Stimulated activated CD4-positive, alpha-beta T cell treated with anti-CD3 and anti-CD28 coated beads, Interleukin-15, amount 100 ng/mL, for 48 hours (primary cell): Measurements from ENCODE around the gene C20orf204.
"Not testable (repeated sequence)": the region's sequence is repeated elsewhere in the genome, so short reads cannot be mapped to it uniquely, and the experiment has no call there.

Source experiments
- DNase-seq, 2 donors: peaks; one replicate each; pipeline ENCODE4 v3.0.0-alpha.2; 2020; ENCODE audit warnings: low read depth in 2 of 2

The C20orf204 gene, protein sequence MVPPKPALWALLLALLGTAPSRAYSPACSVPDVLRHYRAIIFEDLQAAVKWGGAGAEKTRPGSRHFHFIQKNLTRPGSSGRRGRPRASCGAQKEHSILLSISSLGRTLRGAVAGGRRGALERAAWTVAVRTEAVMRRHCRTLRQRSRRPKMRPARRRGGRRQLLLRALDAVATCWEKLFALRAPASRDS

DNA sequence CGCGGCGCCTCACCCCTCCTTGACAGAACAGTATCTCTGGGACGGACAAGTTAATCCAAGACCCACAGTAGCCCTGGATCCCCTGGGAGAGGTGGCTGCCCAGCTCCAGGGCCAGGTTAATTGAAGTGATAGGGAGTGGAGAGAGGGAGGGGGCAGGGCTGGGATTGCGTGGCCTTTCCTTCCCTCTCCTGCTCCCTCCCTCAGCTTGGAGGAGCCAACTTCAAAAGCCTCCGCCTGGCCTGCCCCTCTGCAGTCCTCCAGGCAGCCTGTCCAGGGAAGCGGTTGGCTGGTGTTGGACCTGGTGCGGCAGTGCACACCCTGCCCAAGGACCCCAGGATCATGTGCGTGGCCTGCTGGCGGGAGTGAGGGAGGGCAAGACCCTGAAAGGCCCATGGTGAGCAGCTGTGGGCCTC is at the start of gene C20orf204:
C20orf204 (plus strand) TSS at position 250 of the 413 bp plus-strand sequence; CDS start at position 392, 142 bp downstream.
- DNase-seq: no peak

DNA sequence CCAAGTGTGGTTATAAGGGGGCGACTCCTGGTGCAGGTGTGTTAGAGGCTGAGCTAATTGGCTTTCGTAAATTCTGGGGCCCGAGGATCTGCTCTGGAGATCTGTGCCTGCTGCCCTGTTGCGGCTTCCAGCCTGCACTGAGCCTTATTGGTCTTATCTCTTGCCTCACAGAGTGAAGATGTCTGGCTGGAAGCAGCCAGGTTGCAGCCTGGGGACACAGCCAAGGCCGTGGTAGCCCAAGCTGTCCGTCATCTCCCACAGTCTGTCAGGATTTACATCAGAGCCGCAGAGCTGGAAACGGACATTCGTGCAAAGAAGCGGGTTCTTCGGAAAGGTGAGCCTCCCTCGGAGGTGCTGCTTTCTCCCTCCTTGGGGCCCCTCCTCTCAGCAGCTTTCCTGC is 35.1 kb upstream of the C20orf204 start:
- no peak for DNase-seq

DNA sequence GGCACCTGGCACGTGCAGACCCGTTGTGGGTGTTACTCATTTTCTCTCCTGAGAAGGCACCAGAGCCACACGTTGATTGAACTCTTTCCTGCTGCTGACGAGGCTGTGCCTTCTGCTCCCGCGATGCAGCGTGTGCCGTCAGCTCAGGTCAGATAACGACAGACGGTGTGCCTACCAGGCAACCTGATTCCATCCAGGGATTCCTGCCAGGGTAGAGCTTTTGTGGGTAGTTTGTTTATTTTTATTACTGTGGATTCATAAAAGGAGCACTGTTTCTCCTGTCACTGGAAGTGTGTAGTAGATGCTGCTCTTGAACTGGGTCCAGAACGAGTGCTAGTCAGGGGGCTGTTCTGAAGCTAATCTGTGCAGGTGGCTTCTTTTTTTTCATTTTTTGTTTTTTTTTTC is 34.4 kb upstream of the C20orf204 start:
- no peak for DNase-seq

DNA sequence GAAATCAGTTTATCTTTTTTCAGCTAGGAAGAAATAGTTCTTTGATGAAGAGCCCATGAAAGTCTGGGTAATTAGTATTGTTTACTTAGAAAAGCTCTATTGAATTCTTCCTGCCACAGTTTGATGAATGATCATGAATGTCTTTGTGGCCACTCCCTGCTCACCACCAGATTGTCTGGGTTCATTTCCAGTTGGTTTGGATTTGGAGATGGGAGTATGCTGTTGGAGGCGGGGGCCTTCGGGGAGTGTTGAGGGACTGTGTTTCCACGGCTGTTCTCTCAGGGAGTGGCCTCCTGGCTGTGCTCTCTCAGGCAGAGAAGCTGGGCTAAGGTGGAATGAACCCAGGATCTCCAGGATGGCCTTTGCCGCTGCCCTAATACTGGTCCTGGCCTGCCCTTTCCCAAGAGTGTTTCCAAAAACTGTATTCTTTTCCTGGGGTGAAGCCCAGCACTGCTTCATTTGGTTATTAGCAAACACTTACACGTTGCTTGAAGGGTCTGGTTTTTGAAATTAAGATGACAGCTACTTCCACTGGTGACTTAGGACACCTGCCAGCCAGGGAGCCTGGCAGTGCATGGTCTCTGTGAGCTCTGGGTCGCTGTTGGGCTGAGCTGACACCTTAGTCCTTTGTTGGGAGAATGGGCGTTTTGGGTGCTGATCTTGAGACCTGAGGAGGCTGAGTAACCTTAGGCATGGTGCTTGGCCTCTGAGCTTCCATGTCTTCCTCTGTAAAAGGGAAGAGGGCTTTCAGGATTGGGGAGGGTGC is 31.8 kb upstream of the C20orf204 start:
- DNase-seq: no peak

DNA sequence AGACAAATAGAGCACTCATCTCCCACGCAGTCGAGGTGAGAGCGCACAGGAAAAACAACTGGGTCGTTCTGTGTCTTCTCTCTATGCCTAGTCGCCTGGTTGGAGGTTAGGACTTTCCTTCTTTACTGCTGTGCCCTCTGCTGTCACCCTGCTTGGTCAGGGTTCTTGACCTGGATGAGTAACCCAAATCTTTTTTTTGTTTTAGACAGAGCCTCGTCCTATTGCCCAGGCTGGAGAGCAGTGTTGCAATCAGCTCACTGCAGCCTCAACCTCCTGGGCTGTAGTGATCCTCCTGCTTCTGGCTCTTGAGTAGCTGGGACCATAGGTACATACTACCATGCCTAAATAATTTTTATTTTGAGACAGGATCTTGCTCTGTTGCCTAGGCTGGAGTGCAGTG is 30.6 kb upstream of the C20orf204 start:
- no peak for DNase-seq

DNA sequence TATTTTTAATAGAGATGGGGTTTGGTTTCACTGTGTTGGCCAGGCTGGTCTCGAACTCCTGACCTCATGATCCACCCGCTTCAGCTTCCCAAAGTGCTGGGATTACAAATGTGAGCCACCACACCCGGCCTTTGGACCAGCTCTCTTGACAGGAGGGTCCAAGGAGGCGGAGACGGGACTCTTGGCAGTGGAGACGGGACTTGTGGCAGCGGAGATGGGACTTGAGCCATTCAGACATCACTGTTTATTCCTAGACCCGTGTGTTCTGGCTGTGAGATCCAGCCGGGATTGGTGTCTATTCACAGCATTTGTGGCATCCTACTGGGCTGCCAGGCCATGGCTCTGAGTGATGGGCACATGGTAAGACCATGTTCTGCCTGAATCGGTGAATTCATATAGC is 29.5 kb upstream of the C20orf204 start:
- DNase-seq: no peak

DNA sequence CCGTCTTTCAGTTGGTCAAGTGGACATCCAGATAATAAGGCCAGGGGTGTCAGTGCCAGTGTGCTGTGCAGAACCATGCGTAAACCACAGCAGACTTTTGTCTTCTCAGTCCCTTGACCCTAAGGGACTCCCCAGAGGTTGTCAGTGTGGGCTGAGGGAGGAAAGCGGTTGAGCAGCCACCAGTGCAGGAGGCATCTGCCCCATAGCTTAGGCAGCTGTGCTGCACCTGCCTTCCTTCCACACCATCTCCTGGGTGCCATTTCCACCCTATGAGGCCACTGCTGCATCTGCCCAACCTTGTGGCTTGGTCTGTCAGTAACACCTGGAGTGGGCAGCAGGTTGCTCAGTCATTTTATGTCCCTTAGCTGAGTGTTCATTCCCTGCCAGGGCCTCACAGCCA is 29.1 kb upstream of the C20orf204 start:
- no peak for DNase-seq

DNA sequence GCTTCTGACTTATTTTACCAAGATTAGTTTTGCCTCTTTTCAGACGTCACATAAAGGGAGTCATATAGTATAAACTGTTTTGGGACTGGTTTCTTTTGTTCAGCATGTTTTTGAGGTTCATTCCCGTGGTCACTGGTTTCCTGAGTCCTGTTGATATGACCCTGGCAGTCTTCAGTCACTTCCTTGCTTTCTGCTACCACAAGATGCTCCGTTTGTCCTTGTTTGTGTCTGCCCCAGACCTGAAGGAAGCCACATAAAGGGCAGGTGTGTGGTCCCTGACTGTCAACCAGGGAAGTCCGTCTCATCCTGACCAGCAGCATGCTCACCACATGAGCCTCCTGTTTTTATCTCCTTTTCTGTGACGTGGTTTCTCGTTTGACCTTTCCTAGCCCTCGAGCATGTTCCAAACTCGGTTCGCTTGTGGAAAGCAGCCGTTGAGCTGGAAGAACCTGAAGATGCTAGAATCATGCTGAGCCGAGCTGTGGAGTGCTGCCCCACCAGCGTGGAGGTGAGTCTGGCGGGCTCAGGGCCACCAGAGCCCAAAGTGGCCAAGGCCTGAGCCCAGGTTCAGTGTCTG is 26.1 kb upstream of the C20orf204 start:
- no peak for DNase-seq

DNA sequence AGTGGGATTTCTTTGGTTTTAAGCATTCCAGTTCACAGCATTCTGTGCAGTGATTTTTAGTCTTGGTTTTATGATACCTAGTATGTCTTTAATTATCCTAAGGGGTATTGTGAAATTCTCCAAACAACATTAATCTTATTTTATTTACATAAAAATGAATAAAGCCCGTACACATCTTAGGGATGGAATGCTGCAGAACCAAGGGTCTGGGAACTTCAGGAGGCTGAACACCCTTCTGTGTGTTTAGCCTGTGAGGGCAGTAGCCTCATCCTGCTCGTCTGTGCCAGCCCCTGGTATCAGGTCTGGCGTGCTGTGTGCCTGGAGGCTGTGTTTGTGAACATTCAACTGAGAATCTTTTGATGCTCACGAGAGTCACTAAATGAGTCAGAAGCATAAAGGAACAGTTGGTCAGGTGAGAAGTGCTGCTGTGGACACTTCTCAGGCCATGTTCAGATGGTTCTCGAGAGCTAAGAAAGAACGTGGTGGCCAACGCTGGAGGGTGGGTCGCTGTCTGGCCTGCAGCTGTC is 25.2 kb upstream of the C20orf204 start:
- DNase-seq: no peak

DNA sequence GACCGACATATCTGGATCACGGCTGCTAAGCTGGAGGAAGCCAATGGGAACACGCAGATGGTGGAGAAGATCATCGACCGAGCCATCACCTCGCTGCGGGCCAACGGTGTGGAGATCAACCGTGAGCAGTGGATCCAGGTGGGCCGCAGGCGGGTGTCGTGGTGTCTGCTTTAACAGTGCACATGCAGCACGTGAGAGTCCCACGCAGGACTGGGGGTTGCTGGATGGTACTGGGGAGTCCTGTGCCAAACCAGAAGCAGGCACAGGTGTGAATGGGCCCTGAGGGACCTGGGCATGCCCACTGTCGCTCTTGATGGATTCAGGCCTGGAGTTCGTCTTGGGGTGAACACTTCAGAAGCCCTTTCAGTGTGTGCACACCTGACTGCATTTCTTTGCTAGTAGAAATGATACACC is 24.6 kb upstream of the C20orf204 start:
- no peak for DNase-seq

DNA sequence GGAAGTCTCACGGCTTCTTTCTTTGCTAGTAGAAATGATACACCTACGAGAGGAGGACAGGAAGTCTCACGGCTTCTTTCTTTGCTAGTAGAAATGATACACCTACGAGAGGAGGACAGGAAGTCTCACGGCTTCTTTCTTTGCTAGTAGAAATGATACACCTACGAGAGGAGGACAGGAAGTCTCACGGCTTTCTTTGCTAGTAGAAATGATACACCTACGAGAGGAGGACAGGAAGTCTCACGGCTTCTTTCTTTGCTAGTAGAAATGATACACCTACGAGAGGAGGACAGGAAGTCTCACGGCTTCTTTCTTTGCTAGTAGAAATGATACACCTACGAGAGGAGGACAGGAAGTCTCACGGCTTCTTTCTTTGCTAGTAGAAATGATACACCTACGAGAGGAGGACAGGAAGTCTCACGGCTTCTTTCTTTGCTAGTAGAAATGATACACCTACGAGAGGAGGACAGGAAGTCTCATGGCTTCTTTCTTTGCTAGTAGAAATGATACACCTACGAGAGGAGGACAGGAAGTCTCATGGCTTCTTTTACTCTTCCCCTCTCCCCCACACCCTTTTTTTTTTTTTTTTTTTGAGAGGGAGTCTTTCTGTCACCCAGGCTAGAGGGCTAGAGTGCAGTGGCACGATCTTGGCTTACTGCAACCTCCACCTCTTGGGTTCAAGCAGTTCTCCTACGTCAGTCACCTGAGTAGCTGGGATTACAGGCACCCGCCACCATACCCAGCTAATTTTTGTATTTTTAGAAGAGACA is 23.4 kb upstream of the C20orf204 start:
- DNase-seq: not testable (repeated sequence)

DNA sequence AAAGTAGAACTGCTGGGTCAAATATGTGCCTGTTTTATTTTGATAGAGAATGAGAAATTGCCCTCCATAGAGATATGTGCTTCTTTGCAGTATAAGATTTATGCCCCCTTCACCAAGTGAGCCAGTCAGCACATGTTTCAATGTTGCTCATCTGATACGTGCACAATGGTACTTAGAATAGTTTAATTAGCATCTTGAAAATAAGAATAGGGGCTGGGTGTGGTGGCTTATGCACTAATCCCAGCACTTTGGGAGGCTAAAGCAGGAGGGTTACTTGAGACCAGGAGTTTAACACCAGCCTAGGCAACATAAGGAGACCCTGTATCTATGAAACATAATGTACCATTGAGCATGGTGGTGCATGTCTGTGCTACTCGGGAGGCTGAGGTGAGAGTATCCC is 20.3 kb upstream of the C20orf204 start:
- DNase-seq: no peak

DNA sequence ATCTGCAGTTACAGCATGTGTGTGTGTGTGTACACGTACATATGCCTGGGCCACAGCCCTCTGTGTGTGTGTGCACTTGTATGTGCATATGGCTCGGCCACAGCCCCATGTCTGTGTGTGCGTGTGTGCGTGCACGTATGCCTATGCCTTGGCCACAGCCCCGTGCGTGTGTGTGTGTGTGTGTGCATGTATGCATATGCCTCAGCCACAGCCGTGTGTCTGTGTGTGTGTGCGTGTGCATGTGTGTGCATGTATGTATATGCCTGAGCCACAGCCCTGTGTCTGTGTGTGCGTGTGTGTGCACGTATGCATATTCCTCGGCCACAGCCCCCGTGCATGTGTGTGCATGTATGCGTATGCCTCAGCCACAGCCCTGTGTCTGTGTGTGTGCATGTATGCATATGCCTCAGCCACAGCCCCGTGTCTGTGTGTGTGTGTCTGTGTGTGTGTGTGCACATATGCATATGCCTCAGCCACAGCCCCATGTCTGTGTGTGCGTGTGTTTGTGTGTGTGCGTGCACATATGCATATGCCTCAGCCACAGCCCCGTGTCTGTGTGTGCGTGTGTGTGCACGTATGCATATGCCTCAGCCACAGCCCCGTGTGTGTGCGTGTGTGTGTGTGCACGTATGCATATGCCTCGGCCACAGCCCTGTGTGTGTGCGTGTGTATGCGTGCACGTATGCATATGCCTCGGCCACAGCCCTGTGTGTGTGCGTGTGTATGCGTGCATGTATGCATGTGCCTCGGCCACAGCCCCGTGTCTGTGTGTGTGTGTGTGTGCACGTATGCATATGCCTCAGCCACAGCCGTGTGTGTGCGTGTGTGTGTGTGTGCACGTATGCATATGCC is 14.6 kb upstream of the C20orf204 start:
- DNase-seq: no peak

DNA sequence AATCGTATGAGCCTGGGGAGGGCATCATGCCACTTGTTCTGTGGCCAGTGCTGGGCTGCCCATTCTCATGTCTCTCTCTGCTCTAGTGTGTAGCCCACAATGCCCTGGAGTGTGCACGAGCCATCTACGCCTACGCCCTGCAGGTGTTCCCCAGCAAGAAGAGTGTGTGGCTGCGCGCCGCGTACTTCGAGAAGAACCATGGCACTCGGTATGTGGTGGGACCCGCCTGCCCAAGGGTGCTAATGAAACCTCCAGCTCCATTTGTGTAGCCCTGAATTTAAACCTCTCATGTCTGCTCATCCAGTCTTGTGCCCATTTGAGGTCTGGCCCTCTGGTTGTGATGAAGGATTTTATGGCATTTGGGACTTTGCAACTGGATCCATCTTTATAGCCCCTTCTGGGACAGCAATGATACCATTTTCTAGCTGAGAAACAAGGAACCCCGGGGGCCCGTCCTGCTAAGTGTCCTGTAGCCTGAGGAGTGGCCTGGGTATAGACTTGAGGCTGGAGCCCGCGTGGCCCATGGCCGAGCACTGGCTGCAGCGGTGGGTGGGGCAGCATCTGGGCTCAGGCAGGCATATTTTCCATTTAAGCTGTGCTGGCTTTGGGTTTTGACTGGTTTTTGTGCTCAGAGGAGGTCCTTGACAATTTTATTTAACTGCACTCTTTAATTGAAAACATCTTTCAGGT is 13.2 kb upstream of the C20orf204 start:
- no peak for DNase-seq

DNA sequence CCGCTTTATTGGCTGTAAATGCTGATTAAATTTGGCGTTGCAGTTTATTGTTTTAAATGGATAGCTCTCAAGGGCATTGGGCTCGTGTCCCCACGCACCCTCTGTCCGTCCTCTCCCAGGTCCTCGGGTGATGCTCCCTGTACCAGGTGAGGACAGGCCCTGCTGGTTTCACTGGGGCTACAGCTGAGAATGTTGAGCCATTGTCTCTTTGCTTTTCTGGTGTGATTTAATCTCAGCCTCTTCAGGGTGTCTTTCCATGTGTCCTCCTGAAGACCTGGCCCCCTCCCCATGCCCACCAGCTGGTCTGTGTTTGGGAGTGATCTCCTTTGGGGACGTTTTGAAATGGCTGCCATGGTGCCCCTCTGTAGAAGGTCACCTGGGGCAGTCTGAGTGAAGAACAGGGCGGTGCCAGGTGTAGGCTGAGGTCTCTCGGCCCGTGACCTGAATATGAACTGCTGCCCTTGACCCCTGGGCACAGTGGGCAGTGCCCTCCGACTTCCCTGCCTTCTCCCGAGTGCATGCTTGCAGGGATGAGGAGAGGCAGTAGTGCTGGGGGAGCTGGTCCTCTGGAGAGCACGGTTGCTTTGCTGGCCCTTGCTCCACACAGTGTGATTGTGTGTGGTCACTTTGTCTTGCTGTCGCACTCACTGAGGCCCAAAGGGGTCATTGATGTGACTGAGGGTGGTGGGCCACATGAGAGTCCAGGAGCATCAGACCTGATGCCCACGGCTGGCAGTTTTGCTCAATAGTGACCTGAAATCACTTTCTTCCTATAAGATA is 12.4 kb upstream of the C20orf204 start:
- DNase-seq: no peak

DNA sequence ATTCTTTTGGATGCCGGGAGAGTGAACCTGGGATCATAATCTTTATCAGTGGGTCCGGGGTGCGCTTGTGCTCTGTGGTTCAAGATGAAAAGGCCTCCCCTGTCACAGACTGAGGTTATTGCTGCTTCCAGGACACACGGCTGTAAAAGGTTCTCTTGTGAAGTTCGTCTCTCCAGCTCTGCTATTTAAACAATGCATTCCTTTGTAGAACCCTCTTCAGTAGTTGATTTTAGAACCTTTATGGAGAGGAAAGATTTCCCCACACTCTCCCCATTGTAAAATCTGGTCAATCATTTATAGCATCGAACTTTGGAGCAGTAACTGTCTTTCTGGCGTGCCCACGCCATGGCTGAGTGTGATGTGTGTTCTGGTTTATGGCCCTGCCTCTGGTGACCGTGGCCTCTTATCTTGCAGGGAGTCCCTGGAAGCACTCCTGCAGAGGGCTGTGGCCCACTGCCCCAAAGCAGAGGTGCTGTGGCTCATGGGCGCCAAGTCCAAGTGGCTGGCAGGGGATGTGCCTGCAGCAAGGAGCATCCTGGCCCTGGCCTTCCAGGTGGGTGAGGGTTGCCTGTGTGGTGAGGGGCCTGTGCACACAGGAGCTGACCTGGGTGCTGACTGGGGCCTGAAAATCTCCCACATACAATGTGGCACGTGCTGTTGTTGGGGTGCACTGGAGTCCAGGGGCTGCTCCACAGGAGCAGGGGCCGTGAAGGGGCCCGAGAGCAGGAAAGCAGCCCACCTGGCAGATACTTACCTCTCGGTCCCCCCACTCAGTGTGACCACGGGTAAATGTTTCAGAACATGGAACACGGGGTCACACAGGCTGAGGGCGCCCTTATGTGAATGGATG is 11.6 kb upstream of the C20orf204 start:
- DNase-seq: no peak

DNA sequence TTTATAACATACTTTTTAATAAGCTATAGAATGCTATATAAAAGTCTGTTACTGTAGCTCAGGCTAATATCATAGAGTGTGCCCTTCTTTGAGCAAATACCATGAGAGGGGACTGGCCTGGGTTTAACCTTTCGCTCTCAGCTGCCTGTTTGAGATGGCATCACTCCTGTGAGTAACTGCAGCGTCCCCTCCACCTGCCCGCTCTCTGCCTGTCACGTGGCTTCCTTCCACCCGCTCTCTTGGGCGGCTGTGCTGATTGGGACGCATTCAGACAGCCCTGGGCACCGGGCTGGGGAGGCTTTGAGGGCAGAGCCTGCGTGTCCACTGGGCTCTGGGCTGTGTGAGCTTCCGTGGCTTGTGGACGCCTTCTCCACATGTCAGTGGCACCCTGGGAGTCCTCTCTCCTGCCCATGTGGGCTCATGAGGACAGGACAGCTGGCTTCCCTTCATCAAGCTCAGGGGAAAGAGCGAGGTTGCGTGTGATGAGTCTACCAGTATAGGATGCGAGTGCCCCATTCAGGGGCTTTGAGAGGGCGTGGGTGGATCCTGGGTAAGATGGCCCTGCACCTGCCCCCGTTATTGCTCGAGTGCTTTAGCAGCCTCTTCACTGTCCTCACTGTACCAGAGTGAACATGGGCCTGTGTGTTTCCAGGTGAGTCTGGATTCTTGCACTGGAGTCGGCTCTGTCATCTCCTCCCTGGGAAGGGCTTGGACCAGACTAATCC is 10.7 kb upstream of the C20orf204 start:
- DNase-seq: no peak

DNA sequence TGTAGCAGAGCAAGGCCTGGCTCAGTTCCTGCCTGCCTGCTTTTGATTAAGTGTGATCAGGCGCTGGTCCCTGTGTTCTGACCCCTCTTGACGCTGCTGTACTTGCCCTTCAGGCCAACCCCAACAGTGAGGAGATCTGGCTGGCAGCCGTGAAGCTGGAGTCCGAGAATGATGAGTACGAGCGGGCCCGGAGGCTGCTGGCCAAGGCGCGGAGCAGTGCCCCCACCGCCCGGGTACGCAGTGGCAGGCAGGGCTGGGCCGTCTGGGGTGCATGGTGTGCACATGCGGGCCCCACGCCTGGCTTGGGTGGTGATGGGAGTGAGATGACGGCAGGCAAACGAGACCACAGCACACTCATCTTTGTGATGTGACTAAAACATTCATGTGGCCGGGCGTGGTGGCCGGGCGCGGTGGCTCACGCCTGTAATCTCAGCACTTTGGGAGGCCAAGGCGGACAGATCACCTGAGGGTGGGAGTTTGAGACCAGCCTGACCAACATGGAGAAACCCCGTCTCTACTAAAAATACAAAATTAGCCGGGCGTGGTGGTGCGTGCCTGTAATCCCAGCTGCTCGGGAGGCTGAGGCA is 10.1 kb upstream of the C20orf204 start:
- DNase-seq: no peak
